Progenitor cell of endocrine pancreas (in vitro differentiated cells): ENCODE results near the gene ZNF268. TPM values are rescaled to one million over a fixed set of nuclear protein-coding genes. Genes with fewer than 3 reads are reported as not detected.

Source experiments
- DNase-seq: peaks from one replicate; pipeline ENCODE4 v3.0.0; 2021; ENCODE audit warnings: low spot score; ENCODE audit not compliant: unreplicated experiment
- H3K27ac Mint-ChIP-seq: 2 replicates; pipeline ENCODE4 v1.8.0; 2021; ENCODE audit warnings: mild to moderate bottlenecking, moderate library complexity, mixed read lengths
- H3K27me3 Mint-ChIP-seq: 2 replicates; pipeline ENCODE4 v1.8.0; 2021; ENCODE audit warnings: mixed read lengths
- H3K36me3 Mint-ChIP-seq: 2 replicates; pipeline ENCODE4 v1.8.0; 2022; ENCODE audit warnings: mixed read lengths; ENCODE audit not compliant: insufficient read depth
- H3K4me1 Mint-ChIP-seq: 2 replicates; pipeline ENCODE4 v1.8.0; 2021; ENCODE audit warnings: low read depth, mixed read lengths
- H3K4me3 Mint-ChIP-seq: 2 replicates; pipeline ENCODE4 v1.8.0; 2021; ENCODE audit warnings: low read depth, mild to moderate bottlenecking, moderate library complexity, mixed read lengths
- H3K9me3 Mint-ChIP-seq: 2 replicates; pipeline ENCODE4 v1.8.0; 2021; ENCODE audit warnings: low read depth, mixed read lengths
- total RNA-seq: library from RNA; stranded (reverse); gene quantifications from 2 replicates; pipeline ENCODE4 v1.2.1, GENCODE V29; 2021
- TF ChIP-seq, protein P1 (sequence below): fragments of 200-600 bp; sonication (generic); IDR thresholded peaks from one replicate; pipeline ENCODE4 v1.5.0; 2021; ENCODE audit warnings: antibody characterized with exemption, mild to moderate bottlenecking; ENCODE audit not compliant: unreplicated experiment

Gene ZNF268
- total RNA-seq, 1 donor from 2014 or later: 33.1 TPM

DNA sequence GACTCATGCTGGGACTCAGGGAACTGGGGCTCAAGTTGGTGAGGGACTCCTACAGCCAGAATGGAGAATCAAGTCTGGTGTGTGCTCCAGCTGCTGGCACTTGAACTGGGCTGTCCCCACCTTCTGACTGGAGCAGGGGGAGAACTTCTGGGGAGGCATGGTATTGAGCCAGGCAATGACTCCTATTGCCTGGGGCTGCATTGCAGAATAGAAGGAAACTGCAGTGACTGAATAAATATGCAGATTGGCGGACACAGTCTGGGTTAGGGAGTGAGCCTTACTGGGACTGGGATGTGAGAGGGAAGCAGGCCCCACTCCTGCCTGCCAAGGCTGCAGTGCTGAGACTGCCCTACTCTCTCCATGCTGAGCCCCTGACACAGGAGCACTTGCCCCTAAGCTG, 8.8 kb upstream of the ZNF268 start:
- no peak overlapping the region for H3K4me3 Mint-ChIP-seq
- peaks cover 4% of the 10 kb centered on the region for H3K36me3 Mint-ChIP-seq
- no peaks in the 10 kb centered on the region for H3K4me1 Mint-ChIP-seq
- H3K27me3 Mint-ChIP-seq: no peaks in the 10 kb centered on the region
- TF ChIP-seq, protein P1, sequence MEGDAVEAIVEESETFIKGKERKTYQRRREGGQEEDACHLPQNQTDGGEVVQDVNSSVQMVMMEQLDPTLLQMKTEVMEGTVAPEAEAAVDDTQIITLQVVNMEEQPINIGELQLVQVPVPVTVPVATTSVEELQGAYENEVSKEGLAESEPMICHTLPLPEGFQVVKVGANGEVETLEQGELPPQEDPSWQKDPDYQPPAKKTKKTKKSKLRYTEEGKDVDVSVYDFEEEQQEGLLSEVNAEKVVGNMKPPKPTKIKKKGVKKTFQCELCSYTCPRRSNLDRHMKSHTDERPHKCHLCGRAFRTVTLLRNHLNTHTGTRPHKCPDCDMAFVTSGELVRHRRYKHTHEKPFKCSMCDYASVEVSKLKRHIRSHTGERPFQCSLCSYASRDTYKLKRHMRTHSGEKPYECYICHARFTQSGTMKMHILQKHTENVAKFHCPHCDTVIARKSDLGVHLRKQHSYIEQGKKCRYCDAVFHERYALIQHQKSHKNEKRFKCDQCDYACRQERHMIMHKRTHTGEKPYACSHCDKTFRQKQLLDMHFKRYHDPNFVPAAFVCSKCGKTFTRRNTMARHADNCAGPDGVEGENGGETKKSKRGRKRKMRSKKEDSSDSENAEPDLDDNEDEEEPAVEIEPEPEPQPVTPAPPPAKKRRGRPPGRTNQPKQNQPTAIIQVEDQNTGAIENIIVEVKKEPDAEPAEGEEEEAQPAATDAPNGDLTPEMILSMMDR: no peak
- H3K27ac Mint-ChIP-seq: no peak overlapping the region
- no peak for DNase-seq
- peaks cover 53% of the 10 kb centered on the region for H3K9me3 Mint-ChIP-seq

DNA sequence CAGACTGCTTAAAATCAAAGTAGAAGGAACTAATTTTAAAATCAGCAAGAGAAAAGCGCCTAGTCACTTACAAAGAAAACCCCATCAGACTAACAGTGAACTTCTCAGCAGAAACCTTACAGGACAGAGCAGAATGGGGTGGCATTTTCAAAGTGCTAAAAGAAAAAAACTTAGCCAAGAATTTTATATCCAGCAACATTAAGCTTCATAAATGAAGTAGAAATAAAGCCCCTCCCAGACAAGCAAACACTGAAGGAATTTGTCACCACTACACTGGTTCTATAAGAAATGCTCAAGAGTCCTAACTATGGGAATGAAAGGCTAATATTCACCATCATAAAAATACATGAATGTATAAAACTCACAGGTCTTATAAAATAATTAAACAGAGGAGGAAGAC, 6.4 kb upstream of the ZNF268 start:
- peaks cover 6% of the 10 kb centered on the region for H3K36me3 Mint-ChIP-seq
- TF ChIP-seq, protein P1: no peak
- H3K4me1 Mint-ChIP-seq: no peaks in the 10 kb centered on the region
- no peak overlapping the region for H3K4me3 Mint-ChIP-seq
- no peak for DNase-seq
- no peak overlapping the region for H3K27ac Mint-ChIP-seq
- H3K9me3 Mint-ChIP-seq: peaks cover 51% of the 10 kb centered on the region
- H3K27me3 Mint-ChIP-seq: no peaks in the 10 kb centered on the region

DNA sequence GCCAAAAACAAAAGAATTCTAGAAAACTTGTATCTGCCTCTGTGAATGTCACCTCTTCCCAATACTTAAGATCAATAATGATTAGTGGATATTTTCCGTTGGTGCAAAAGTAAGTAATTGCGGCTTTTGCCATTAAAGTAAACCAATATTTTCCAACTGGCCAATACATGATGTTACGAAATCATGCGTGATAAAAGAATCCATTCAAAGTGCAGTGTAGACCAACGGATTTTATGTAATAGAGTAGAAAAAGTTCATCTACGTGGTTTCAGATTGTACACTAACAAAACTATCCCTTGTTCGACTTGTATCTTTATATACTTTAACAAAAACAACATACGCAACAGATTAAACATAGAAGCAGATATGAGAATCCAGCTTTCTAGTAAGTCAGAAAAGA, 626 bp upstream of the ZNF268 start:
- peaks cover 52% of the 10 kb centered on the region for H3K36me3 Mint-ChIP-seq
- peaks cover 5% of the 10 kb centered on the region for H3K4me1 Mint-ChIP-seq
- peak overlapping the region; percentile 45 for H3K4me3 Mint-ChIP-seq
- H3K9me3 Mint-ChIP-seq: peaks cover 55% of the 10 kb centered on the region
- DNase-seq: no peak
- H3K27ac Mint-ChIP-seq: no peak overlapping the region
- H3K27me3 Mint-ChIP-seq: no peaks in the 10 kb centered on the region
- TF ChIP-seq, protein P1: no peak

DNA sequence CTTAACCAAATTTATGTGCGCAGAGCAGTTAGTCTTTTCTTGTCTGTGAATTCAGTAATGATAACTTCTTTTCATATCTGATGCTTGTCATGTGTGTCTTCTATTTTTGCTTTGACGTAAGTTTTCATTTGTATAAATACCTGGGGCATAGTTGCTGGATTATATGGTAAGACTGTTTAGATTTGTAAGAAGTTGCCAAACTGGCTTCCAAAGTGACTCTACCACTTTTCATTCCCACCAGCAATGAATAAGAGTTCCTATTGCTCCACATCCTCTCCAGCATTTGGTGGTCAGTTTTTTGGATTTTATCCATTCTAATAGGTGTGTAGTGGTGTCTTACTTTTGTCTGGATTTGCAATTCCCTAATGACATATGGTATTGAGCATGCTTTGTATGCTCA, 8.9 kb downstream of the ZNF268 start:
- Mint-ChIP-seq H3K9me3 (peaks cover 74% of the 10 kb centered on the region), H3K4me3 (no peak overlapping the region), H3K4me1 (no peaks in the 10 kb centered on the region), H3K27ac (no peak overlapping the region), H3K27me3 (no peaks in the 10 kb centered on the region), H3K36me3 (peaks cover 100% of the 10 kb centered on the region)
- TF ChIP-seq, protein P1: no peak
- DNase-seq: no peak

DNA sequence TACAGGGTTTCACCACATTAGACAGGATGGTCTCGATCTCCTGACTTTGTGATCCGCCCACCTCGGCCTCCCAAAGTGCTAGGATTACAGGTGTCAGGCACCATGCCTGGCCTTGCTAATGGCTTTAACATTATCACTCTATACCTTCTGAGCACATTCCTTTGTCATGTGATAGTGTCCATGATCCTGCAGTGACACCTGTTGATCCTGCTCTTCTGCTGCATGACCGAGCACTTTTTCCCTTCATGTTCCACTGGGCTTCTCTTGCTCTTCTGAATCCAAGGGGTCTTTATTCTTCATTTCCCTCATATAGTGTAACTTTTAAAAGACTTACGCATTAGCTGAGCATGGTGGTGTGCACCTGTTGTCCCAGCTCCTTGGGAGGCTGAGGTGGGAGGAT, 11.6 kb downstream of the ZNF268 start:
- DNase-seq: no peak
- H3K4me1 Mint-ChIP-seq: no peaks in the 10 kb centered on the region
- TF ChIP-seq, protein P1: no peak
- H3K9me3 Mint-ChIP-seq: peaks cover 57% of the 10 kb centered on the region
- H3K4me3 Mint-ChIP-seq: peak overlapping the region; percentile 31
- no peak overlapping the region for H3K27ac Mint-ChIP-seq
- no peaks in the 10 kb centered on the region for H3K27me3 Mint-ChIP-seq
- peaks cover 86% of the 10 kb centered on the region for H3K36me3 Mint-ChIP-seq
